Endothelial cell of umbilical vein (primary cell): ENCODE measurements around the gene LFNG. TPM values are rescaled to one million over a fixed set of nuclear protein-coding genes. Genes with fewer than 3 reads are reported as not detected.

ENCODE experiments used
- BruUV-seq: library from RNA; stranded (reverse); fragments of 400-500 nt; replicated peaks from 2 replicates; lab custom pipeline; 2021; lab: Mats Ljungman, UMichigan
- CTCF ChIA-PET: fragments of 300-600, 350-600 bp; sonication (Branson Sonifier 250); formaldehyde crosslinking; loops from one replicate; lab custom pipeline; 2021; ENCODE audit warnings: antibody characterized with exemption, inconsistent platforms; lab: Charles Lee
- POLR2A ChIA-PET: fragments of 300-600, 350-600 bp; sonication (Branson Sonifier 250); formaldehyde crosslinking; loops from one replicate; lab custom pipeline; 2021; ENCODE audit warnings: antibody characterized with exemption, inconsistent platforms; lab: Charles Lee
- DNase-seq: peaks from one replicate; pipeline ENCODE4 v3.0.0-alpha.2; 2011; ENCODE audit warnings: low read depth, low spot score
- FAIRE-seq: peaks from 2 replicates; lab custom pipeline; 2011; peaks lifted over from hg19 to GRCh38; lab: Jason Lieb, UNC
- H2AFZ ChIP-seq: 2 replicates; pipeline ENCODE4 v1.6.0; 2012; ENCODE audit warnings: low read depth, low read length, control low read depth, inconsistent platforms
- H3K27ac ChIP-seq: 2 replicates; pipeline ENCODE4 v1.5.1; 2011; ENCODE audit warnings: low read depth, mild to moderate bottlenecking, control low read depth, low read length, moderate library complexity; ENCODE audit not compliant: insufficient read depth
- H3K27me3 ChIP-seq, 2 experiments: 2 replicates each; pipeline versions ENCODE4 v1.6.0 to v1.6.1; 2011; ENCODE audit warnings: low read length in 2 of 2, mixed read lengths in 1 of 2; ENCODE audit not compliant: control insufficient read depth in 2 of 2, insufficient read depth in 2 of 2
- H3K36me3 ChIP-seq, 2 experiments: 2 replicates in 1 of 2; 3 replicates in 1 of 2; pipeline ENCODE4 v1.5.1; 2011; ENCODE audit warnings: low read length in 2 of 2, mild to moderate bottlenecking in 1 of 2, moderate library complexity in 1 of 2; ENCODE audit not compliant: control insufficient read depth in 2 of 2, insufficient read depth in 2 of 2; ENCODE audit errors: extremely low read depth in 1 of 2
- H3K4me1 ChIP-seq: 3 replicates; pipeline ENCODE4 v1.5.1; 2011; ENCODE audit warnings: mild to moderate bottlenecking, low read length; ENCODE audit not compliant: control insufficient read depth, insufficient read depth; ENCODE audit errors: extremely low read depth
- H3K4me2 ChIP-seq: 2 replicates; pipeline ENCODE4 v1.6.1; 2011; ENCODE audit warnings: low read length, control low read depth, mixed read lengths; ENCODE audit not compliant: insufficient read depth
- H3K4me3 ChIP-seq, 3 experiments: fragments of 200-600 bp in 1 of 3; sonication (generic), shearing (Covaris generic) in 1 of 3; replicated peaks in 1 of 3; 2 replicates each; pipeline ENCODE4 v1.5.1; 2011 to 2016; ENCODE audit warnings: control low read depth in 3 of 3, low read length in 3 of 3, mild to moderate bottlenecking in 2 of 3, inconsistent platforms in 1 of 3, low read depth in 1 of 3, moderate library complexity in 1 of 3; ENCODE audit not compliant: insufficient read depth in 1 of 3
- H3K79me2 ChIP-seq: 2 replicates; pipeline ENCODE4 v1.6.0; 2012; ENCODE audit warnings: low read length, inconsistent platforms; ENCODE audit not compliant: control insufficient read depth, insufficient read depth
- H3K9ac ChIP-seq: replicated peaks from 2 replicates; pipeline ENCODE3; 2011; ENCODE audit warnings: low read length, control low read depth; ENCODE audit not compliant: insufficient read depth; ENCODE audit errors: extremely low read depth
- H3K9me1 ChIP-seq: replicated peaks from 3 replicates; pipeline ENCODE4 v1.6.0; 2011; ENCODE audit warnings: mild to moderate bottlenecking, low read length; ENCODE audit not compliant: control insufficient read depth, insufficient read depth; ENCODE audit errors: extremely low read depth
- H3K9me3 ChIP-seq: replicated peaks from 2 replicates; pipeline ENCODE4 v1.5.1; 2012; ENCODE audit warnings: low read length, inconsistent platforms; ENCODE audit not compliant: control insufficient read depth, insufficient read depth
- H4K20me1 ChIP-seq: replicated peaks from 2 replicates; pipeline ENCODE3; 2011; ENCODE audit warnings: mild to moderate bottlenecking, low read length; ENCODE audit not compliant: control insufficient read depth, insufficient read depth; ENCODE audit errors: extremely low read depth
- CTCF ChIP-seq, 2 donors: IDR thresholded peaks; 1 replicate in 1 of 2; 2 replicates in 1 of 2; pipeline ENCODE4 v1.5.1; 2011; ENCODE audit warnings: low read length in 2 of 2, mild to moderate bottlenecking in 2 of 2, moderate library complexity in 2 of 2, control low read depth in 1 of 2, inconsistent platforms in 1 of 2, low read depth in 1 of 2; ENCODE audit not compliant: insufficient read depth in 1 of 2; ENCODE audit errors: extremely low read depth in 1 of 2
- FOS ChIP-seq: IDR thresholded peaks from 2 replicates; pipeline ENCODE4 v1.6.1; 2011; ENCODE audit warnings: mild to moderate bottlenecking, low read length, moderate library complexity, borderline replicate concordance; ENCODE audit not compliant: insufficient read depth
- JUN ChIP-seq: IDR thresholded peaks from 2 replicates; pipeline ENCODE4 v1.6.1; 2011; ENCODE audit warnings: borderline replicate concordance, low read depth; ENCODE audit not compliant: insufficient read length, insufficient read depth
- MAX ChIP-seq: IDR thresholded peaks from 2 replicates; pipeline ENCODE4 v1.6.1; 2011; ENCODE audit not compliant: insufficient read depth, insufficient read length
- MYC ChIP-seq: IDR thresholded peaks from one replicate; pipeline ENCODE4 v1.6.1; 2011; ENCODE audit warnings: mild to moderate bottlenecking, low read depth, low read length
- POLR2A ChIP-seq: IDR thresholded peaks from 2 replicates; pipeline ENCODE4 v1.6.1; 2012; ENCODE audit warnings: low read depth, mild to moderate bottlenecking, control low read depth, low read length
- POLR2AphosphoS5 ChIP-seq: IDR thresholded peaks from 2 replicates; pipeline ENCODE4 v1.6.1; 2012; ENCODE audit warnings: low read depth, mild to moderate bottlenecking, control low read depth, low read length, moderate library complexity; ENCODE audit not compliant: insufficient read depth
- dilution Hi-C: fragments of 300-500 bp; cut with MboI; formaldehyde crosslinking; loops from one replicate; pipeline ENCODE4 v1.15.0; 2019; ENCODE audit warnings: low sequenced_read_pairs; ENCODE audit not compliant: extremely low pct_ligation_motif_present
- intact Hi-C: fragments of 100-400 bp; cut with micrococcal nuclease; formaldehyde crosslinking; loops from one replicate; pipeline ENCODE4 v1.10.0; 2022
- polyA plus RNA-seq, 4 experiments: library from polyadenylated mRNA; depleted of rRNA in 3 of 4; stranded (reverse) in 3 of 4; unstranded in 1 of 4; fragments of >200 nt; gene quantifications; 2 replicates each; pipeline versions ENCODE4 v1.2.1 to v1.2.3, GENCODE V29; 2011 to 2012; ENCODE audit warnings: missing spikeins in 1 of 4
- total RNA-seq: library from RNA; stranded (reverse); gene quantifications from 2 replicates; pipeline ENCODE4 v1.2.3, GENCODE V29; 2021

LFNG gene
- total and polyA plus RNA-seq, 2 donors (not counting 3 experiments of a cell fraction or from before 2014, with no cell fraction given), result 12.6 to 13.1 TPM

GRCh38 chr7:2497065-2497464, 22.5 kb upstream of the LFNG start:
- no peaks in the 10 kb centered on the region for H4K20me1 ChIP-seq
- FAIRE-seq, result no peak
- no peak overlapping the region for H3K4me2 ChIP-seq
- ChIA-PET POLR2A (no interaction called here), CTCF (no interaction called here)
- TF ChIP-seq CTCF (IDR thresholded peaks at IDR 0.05; ENCODE audit: extremely low read depth in 1 of 2, insufficient read depth in 1 of 2, low read depth in 1 of 2, low read length in 2 of 2) (no peak), FOS (no peak), POLR2AphosphoS5 (no peak)
- H3K9me3 ChIP-seq, result no peaks in the 10 kb centered on the region
- H3K79me2 ChIP-seq, result no peaks in the 10 kb centered on the region
- H3K27ac ChIP-seq, result no peak overlapping the region
- no TSS peak for BruUV-seq
- H3K9ac ChIP-seq, result no peak overlapping the region
- intact Hi-C loops, result no loop called here
- no peaks in the 10 kb centered on the region for H3K4me1 ChIP-seq
- no peaks in the 10 kb centered on the region for H3K27me3 ChIP-seq
- dilution Hi-C loops, result no loop called here
- H3K9me1 ChIP-seq, result no peaks in the 10 kb centered on the region
- no peaks in the 10 kb centered on the region for H3K36me3 ChIP-seq
- H3K4me3 ChIP-seq, result no peak overlapping the region
- no peak for DNase-seq
- no peak overlapping the region for H2AFZ ChIP-seq

- no peak overlapping the region for H2AFZ ChIP-seq
- TF ChIP-seq JUN, result no peak
- no peak for TF ChIP-seq MAX
- TF ChIP-seq CTCF (IDR thresholded peaks at IDR 0.05; ENCODE audit: extremely low read depth in 1 of 2, insufficient read depth in 1 of 2, low read depth in 1 of 2, low read length in 2 of 2), result no peak
- TF ChIP-seq POLR2A, result no peak
- no peak for TF ChIP-seq MYC
- H3K9me1 ChIP-seq, result no peaks in the 10 kb centered on the region
- no peaks in the 10 kb centered on the region for H3K9me3 ChIP-seq
- no peaks in the 10 kb centered on the region for H3K4me1 ChIP-seq
- H3K4me3 ChIP-seq, result no peak overlapping the region
- BruUV-seq, result no TSS peak
- intact Hi-C loops (no loop called here), dilution Hi-C loops (no loop called here)
- no peaks in the 10 kb centered on the region for H3K79me2 ChIP-seq
- ChIA-PET CTCF (interaction anchor here (0.6 to 2.5 kb wide), 6 partner anchors 18 to 830 kb away, joined by 3 to 16 read pairs (median 3); no protein-coding TSS in a partner anchor), POLR2A (no interaction called here)
- H3K27me3 ChIP-seq, result no peaks in the 10 kb centered on the region
- H3K9ac ChIP-seq, result no peak overlapping the region
- no peak for FAIRE-seq
- no peak for DNase-seq
- no peaks in the 10 kb centered on the region for H3K36me3 ChIP-seq
- no peaks in the 10 kb centered on the region for H4K20me1 ChIP-seq
- H3K4me2 ChIP-seq, result no peak overlapping the region
- H3K27ac ChIP-seq, result no peak overlapping the region
Observed at GRCh38 chr7:2497500-2498336, 21.9 kb upstream of the LFNG start.
